Measurements from ENCODE around the gene NBEAL2.

NBEAL2 gene

DNA sequence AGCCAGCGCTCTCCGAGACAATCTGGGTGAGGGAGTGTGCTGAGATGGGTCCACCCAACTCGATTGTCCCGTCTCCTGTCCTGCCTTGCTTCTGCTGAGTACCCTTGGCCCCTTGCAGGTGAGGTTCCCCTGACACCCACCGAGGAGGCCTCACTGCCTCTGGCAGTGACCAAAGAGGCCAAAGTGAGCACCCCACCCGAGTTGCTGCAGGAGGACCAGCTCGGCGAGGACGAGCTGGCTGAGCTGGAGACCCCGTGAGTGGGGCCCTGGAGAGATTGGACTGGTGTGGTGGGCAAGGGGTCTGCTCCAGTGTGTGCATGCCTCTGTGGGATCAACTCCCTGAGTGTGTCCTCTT is 23.6 kb downstream of the NBEAL2 start:
- DNase-seq: no peak
- Histone ChIP-seq H3K9me3 (ENCODE audit: severe bottlenecking) (no peaks in the 10 kb centered on the region), H3K27ac (no peak overlapping the region), H3K36me3 (peaks cover 72% of the 10 kb centered on the region), H3K27me3 (ENCODE audit: insufficient read depth, low read depth, severe bottlenecking) (no peaks in the 10 kb centered on the region), H3K4me3 (ENCODE audit: low read depth, low read length) (no peak overlapping the region)
- TF ChIP-seq, protein P1, sequence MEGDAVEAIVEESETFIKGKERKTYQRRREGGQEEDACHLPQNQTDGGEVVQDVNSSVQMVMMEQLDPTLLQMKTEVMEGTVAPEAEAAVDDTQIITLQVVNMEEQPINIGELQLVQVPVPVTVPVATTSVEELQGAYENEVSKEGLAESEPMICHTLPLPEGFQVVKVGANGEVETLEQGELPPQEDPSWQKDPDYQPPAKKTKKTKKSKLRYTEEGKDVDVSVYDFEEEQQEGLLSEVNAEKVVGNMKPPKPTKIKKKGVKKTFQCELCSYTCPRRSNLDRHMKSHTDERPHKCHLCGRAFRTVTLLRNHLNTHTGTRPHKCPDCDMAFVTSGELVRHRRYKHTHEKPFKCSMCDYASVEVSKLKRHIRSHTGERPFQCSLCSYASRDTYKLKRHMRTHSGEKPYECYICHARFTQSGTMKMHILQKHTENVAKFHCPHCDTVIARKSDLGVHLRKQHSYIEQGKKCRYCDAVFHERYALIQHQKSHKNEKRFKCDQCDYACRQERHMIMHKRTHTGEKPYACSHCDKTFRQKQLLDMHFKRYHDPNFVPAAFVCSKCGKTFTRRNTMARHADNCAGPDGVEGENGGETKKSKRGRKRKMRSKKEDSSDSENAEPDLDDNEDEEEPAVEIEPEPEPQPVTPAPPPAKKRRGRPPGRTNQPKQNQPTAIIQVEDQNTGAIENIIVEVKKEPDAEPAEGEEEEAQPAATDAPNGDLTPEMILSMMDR (IDR thresholded peaks at IDR 0.05; ENCODE audit: low read depth, low read length): no peak

DNA sequence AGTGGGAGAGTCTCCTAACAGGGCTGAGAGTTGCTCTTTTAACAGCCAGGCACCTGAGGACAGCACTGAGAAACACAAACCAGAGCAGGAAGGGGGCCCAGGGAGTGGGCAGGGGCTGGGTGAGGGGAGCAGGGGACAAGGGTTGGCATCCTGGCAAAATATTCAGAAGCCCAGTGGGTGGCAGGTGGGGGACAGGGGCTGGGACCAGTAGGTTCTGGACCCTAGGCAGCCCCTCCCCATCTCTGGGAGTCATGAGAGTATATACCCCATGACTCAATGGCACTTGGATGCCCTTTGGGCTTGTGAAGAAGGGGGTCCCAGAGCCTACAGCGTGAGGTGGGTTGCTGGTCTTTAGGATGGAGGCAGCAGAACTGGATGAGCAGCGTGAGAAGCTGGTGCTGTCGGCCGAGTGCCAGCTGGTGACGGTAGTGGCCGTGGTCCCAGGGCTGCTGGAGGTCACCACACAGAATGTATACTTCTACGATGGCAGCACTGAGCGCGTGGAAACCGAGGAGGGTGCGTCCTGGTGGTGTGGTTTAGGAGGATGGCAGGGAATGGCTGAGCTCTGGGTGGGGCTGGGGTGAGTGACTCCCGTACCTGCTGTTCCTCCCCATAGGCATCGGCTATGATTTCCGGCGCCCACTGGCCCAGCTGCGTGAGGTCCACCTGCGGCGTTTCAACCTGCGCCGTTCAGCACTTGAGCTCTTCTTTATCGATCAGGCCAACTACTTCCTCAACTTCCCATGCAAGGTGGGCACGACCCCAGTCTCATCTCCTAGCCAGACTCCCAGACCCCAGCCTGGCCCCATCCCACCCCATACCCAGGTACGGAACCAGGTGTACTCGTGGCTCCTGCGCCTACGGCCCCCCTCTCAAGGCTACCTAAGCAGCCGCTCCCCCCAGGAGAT is 24.2 kb downstream of the NBEAL2 start:
- Histone ChIP-seq H3K4me3 (ENCODE audit: low read depth, low read length) (no peak overlapping the region), H3K36me3 (peaks cover 66% of the 10 kb centered on the region), H3K27ac (no peak overlapping the region), H3K9me3 (ENCODE audit: severe bottlenecking) (no peaks in the 10 kb centered on the region), H3K27me3 (ENCODE audit: insufficient read depth, low read depth, severe bottlenecking) (no peaks in the 10 kb centered on the region)
- TF ChIP-seq, protein P1 (IDR thresholded peaks at IDR 0.05; ENCODE audit: low read depth, low read length): no peak
- no peak for DNase-seq

DNA sequence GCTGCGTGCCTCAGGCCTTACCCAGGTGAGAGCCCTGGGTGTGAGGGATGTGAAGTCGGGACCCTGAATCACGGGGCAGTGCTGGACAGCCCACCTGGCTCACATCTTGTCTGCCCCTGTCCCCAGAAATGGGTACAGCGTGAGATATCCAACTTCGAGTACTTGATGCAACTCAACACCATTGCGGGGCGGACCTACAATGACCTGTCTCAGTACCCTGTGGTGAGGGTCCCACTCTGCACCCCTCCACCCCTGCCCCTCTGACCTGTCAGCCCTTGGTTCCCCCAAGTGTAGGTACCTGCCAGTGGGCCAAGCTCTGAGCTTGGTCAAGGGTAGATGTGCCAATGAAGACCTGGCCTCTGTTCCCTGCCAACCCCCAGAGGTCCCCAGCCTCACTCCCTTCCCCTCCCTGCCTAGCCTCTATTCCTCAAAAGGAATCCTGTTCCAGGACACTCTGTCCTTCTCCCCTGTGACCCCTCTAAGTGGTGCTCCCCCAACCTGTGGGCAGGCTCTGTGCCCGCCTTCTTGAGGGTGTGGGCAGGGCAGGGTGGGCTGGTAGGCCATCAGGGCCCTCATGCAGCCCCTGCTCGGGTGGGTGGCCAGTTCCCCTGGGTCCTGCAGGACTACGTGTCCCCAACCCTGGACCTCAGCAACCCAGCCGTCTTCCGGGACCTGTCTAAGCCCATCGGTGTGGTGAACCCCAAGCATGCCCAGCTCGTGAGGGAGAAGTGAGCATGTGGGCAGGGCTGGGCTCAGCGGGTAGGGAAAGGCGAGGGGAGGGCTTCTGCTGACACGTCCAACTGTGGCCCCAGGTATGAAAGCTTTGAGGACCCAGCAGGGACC is 25.1 kb downstream of the NBEAL2 start:
- Histone ChIP-seq H3K36me3 (peaks cover 57% of the 10 kb centered on the region), H3K27ac (no peak overlapping the region), H3K4me3 (ENCODE audit: low read depth, low read length) (no peak overlapping the region), H3K9me3 (ENCODE audit: severe bottlenecking) (no peaks in the 10 kb centered on the region), H3K27me3 (ENCODE audit: insufficient read depth, low read depth, severe bottlenecking) (no peaks in the 10 kb centered on the region)
- no peak for DNase-seq
- TF ChIP-seq, protein P1 (IDR thresholded peaks at IDR 0.05; ENCODE audit: low read depth, low read length): no peak

DNA sequence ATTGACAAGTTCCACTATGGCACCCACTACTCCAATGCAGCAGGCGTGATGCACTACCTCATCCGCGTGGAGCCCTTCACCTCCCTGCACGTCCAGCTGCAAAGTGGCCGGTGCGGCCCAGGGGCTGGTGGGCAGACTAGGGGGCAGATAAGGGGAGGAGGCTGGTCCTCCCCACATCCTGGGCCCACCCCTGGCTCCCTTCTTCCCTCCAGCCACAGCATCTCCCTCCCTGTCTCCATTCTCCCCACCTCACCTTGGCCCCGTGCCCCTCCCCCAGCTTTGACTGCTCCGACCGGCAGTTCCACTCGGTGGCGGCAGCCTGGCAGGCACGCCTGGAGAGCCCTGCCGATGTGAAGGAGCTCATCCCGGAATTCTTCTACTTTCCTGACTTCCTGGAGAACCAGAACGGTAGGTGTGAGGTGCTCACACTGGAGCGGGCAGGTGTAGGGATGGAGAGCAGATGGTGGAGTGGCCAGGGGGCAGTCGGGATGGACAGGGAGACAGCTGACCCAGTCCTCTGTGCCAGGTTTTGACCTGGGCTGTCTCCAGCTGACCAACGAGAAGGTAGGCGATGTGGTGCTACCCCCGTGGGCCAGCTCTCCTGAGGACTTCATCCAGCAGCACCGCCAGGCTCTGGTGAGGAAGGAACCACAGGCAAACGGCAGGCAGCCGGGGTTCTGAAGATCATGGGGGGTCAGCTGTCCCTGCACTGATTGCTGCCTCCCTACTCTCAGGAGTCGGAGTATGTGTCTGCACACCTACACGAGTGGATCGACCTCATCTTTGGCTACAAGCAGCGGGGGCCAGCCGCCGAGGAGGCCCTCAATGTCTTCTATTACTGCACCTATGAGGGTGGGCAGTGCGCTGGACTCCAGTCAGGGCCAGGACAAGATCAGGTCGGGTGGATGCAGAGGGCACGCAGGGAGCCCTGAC is 26.0 kb downstream of the NBEAL2 start:
- no peak for DNase-seq
- H3K27ac ChIP-seq: no peak overlapping the region
- peaks cover 50% of the 10 kb centered on the region for H3K36me3 ChIP-seq
- no peaks in the 10 kb centered on the region for H3K27me3 ChIP-seq (ENCODE audit: insufficient read depth, low read depth, severe bottlenecking)
- H3K4me3 ChIP-seq (ENCODE audit: low read depth, low read length): no peak overlapping the region
- H3K9me3 ChIP-seq (ENCODE audit: severe bottlenecking): no peaks in the 10 kb centered on the region
- TF ChIP-seq, protein P1 (IDR thresholded peaks at IDR 0.05; ENCODE audit: low read depth, low read length): no peak

DNA sequence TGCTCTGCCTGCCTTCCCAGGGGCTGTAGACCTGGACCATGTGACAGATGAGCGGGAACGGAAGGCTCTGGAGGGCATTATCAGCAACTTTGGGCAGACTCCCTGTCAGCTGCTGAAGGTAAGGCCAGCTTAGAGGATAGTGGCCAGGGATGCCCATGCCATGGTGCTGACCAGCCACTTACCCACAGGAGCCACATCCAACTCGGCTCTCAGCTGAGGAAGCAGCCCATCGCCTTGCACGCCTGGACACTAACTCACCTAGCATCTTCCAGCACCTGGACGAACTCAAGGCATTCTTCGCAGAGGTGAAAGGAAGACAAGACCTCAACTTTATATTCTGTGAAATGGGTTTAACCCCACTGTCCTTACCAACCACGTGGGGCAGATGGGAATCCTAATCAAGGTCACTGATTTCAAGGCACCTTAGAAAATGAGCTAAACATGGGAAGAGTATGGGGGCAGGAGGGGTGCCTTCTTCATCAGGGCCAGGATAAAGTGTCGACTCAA is 26.7 kb downstream of the NBEAL2 start:
- H3K36me3 ChIP-seq: peaks cover 43% of the 10 kb centered on the region
- H3K9me3 ChIP-seq (ENCODE audit: severe bottlenecking): no peaks in the 10 kb centered on the region
- H3K27me3 ChIP-seq (ENCODE audit: insufficient read depth, low read depth, severe bottlenecking): no peaks in the 10 kb centered on the region
- no peak overlapping the region for H3K4me3 ChIP-seq (ENCODE audit: low read depth, low read length)
- no peak overlapping the region for H3K27ac ChIP-seq
- TF ChIP-seq, protein P1 (IDR thresholded peaks at IDR 0.05; ENCODE audit: low read depth, low read length): no peak
- no peak for DNase-seq
